Measurements from ENCODE around the gene LARP4B.

Gene LARP4B

GRCh38 chr10:787933-788651, 143.4 kb downstream of the LARP4B start:
- H3K4me3 ChIP-seq (ENCODE audit: control insufficient read depth, low read depth, low read length): no peak overlapping the region
- DNase-seq (ENCODE audit: low read depth): no peak
- no peak for TF ChIP-seq CTCF (IDR thresholded peaks at IDR 0.05; ENCODE audit: control insufficient read depth, insufficient read depth, low read depth, low read length, missing control alignments)

- no peak for TF ChIP-seq CTCF (IDR thresholded peaks at IDR 0.05; ENCODE audit: control insufficient read depth, insufficient read depth, low read depth, low read length, missing control alignments)
- no peak for DNase-seq (ENCODE audit: low read depth)
- no peak overlapping the region for H3K4me3 ChIP-seq (ENCODE audit: control insufficient read depth, low read depth, low read length)
Observed at GRCh38 chr10:786633-787474, 144.7 kb downstream of the LARP4B start.

- DNase-seq (ENCODE audit: low read depth): no peak
- TF ChIP-seq CTCF (IDR thresholded peaks at IDR 0.05; ENCODE audit: control insufficient read depth, insufficient read depth, low read depth, low read length, missing control alignments): no peak
Observed at GRCh38 chr10:785861-786214, 145.7 kb downstream of the LARP4B start.

GRCh38 chr10:785089-785860, 146.2 kb downstream of the LARP4B start:
- TF ChIP-seq CTCF (IDR thresholded peaks at IDR 0.05; ENCODE audit: control insufficient read depth, insufficient read depth, low read depth, low read length, missing control alignments): no peak
- peak overlapping the region; percentile 34 for H3K4me3 ChIP-seq (ENCODE audit: control insufficient read depth, low read depth, low read length)
- no peak for DNase-seq (ENCODE audit: low read depth)

More at GRCh38 chr10:785861-786214, 145.7 kb downstream of the LARP4B start:
- no peak overlapping the region for H3K4me3 ChIP-seq (ENCODE audit: control insufficient read depth, low read depth, low read length)

- DNase-seq (ENCODE audit: low read depth): peak; percentile 23
- TF ChIP-seq CTCF (IDR thresholded peaks at IDR 0.05; ENCODE audit: control insufficient read depth, insufficient read depth, low read depth, low read length, missing control alignments): peak; percentile 42
- peak overlapping the region; percentile 34 for H3K4me3 ChIP-seq (ENCODE audit: control insufficient read depth, low read depth, low read length)
Observed at GRCh38 chr10:784403-785088, 147.0 kb downstream of the LARP4B start.

Data from AG09309 (cell line).